HL-60/S4 treated with phorbol 12-myristate 13-acetate at 8.2 ng/mL for 4 days and 3 days (cell line): ENCODE results near the gene PARP12.

Source experiments
- in situ Hi-C: fragments of 300-500 bp; cut with MboI; formaldehyde crosslinking; loops from 2 replicates; pipeline ENCODE4 v1.15.0; 2022; ENCODE audit warnings: low sequenced_read_pairs

PARP12 gene

GRCh38 chr7:140035400-140036223 lies 27.1 kb downstream of the PARP12 start:
- in situ Hi-C loops = no loop called here

DNA sequence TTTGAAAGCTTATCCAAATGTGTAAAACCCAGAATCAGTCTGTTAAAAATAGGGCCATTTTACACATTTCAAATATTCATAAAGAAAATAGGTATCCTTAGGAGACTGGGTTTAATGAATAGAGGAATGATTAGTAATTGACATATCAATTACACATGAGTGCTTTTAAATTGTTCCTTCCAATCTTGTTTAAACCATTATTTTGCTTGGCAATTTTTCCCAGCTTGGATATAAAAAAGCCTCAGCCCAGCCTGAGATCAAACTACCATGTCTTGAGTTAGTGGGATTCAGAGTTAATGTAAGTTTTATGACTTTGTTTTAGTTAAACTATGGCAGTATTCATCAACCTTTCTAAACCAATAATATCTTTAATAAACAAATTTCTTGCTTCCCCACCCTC lies 28.3 kb downstream of the PARP12 start:
- in situ Hi-C loops = no loop called here

DNA sequence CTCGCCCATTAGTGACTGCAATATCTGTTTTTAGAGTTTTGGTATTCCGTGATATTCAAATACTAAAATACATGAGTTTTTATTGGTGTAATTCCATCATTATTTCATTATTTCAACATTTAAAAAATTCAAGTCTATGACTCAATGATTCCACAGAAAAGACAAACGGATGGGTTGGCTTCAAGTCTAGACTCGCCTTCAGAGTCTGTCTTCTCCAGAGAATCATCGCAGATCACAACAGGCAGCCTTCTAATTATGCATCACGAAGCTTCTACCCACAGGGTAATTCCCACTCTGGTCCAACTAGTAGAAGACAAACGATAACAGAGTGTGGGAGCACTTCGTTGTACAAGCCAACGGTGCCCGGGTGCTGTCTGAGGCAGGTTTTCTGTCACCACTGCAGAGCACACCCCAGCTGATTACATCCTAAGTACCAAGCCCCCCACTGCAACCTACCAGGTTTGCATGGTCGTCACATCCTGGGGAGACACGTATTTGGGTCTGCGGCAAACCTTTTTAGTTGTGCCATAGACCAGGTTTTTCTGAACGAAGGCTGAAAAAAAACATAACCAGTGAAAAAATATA lies 28.9 kb downstream of the PARP12 start:
- in situ Hi-C loops = no loop called here

DNA sequence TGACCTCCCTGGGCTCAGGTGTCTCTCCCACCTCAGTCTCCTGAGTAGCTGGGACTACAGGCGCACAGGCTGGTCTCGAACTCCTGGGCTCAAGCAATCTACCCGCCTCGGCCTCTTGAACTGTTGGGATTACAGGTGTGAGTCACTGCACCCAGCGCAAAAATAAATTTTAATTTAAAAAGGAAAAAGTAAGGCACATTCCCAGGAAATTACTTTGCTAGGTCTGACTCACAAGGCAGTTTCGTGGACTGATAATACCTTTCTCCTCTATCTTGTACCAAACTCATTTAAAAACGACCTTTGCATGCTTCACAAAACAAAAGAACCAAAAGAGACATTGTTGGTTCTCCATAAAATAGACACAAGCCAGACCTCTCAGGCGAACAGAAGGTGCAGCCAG lies 29.7 kb downstream of the PARP12 start:
- in situ Hi-C loops = no loop called here

- in situ Hi-C loops = no loop called here
These were observed 31.4 kb downstream of the PARP12 start for GRCh38 chr7:140031364-140031763.

DNA sequence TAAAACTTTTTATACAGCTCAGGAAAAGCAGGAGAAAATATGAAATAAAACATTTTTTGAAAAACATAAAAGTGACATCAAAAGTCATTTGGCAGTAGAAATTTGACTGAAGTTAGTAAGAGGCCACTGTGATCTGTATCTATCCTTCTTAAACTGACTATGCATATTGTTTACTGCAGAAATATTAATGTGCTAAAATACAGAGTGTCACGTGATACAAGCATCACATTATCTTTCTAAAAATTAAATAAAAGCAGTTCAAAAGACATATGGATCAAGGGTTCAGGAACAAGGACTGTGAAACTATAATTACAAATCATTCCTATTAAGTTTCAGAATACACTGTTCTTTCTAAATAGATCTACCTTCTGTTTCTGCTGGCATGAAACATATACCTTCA lies 33.7 kb downstream of the PARP12 start:
- in situ Hi-C loops = no loop called here

DNA sequence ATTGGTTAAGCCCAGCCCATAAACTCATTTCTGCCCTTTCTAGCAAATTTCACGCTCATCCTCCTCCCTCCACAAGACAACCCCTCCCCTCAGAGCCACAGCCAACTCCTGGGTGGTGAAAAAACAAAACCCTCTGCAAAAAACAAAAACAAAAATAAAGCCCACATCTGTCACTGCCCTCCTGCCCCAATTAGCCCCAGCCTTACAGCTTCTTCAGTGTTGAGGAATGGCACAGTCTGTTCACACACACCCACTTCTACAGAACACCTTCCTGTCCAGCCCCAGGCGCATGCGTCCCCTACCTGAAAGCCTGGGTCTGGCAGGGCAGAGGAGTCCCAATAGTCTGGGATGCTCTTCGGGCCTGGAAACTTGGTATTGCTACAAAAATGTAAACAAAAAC lies 34.4 kb downstream of the PARP12 start:
- in situ Hi-C loops = no loop called here

DNA sequence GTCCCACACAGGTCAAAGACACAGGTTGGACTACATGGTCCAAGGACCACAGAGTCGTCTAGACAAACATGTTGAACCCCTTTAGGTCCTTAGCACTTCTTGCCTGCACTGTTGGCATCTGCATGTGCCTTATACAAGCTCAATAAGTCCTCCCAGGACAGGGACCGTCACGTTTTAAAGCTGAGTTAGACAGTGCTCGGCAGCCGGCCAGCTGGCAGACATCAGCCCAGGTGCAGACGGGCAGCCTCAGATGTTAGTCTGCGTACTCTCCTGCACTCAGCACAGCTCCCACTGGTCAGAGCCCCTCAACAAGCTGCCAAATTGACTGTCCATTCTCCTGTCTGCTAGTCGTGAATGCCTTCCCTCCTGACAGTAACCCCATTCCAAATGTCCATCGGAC lies 34.9 kb downstream of the PARP12 start:
- in situ Hi-C loops = no loop called here

GRCh38 chr7:140026935-140027334 lies 35.8 kb downstream of the PARP12 start:
- in situ Hi-C loops = no loop called here

DNA sequence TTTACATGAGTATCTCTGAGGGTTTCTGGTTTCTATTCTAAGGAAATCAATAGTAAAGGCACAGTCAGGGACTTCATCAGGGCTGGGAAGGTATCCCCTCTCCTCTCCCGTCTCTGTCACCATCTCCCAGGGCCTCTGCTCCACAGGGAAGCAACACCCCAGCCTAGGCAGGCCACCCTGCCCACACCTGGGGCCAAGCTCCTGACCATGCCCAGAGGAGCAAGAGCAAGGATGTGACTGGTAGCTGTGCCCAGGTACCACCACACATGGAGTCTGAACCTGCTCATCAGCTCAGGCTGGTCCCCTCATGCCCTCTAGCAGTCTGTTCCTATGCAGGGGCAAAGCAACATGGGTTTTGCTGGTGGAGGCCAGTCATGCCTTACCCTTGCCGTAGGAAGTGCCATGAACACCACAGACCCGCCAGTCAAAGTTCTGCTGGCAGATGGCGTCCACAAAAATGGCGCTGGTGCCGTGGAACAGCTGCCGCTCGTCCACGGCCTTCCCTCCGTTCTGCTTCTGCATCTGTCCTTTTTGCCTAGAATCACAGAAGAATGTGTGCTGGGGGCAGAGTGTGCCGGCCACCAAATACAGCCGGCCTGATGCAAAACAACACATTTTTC lies 36.8 kb downstream of the PARP12 start:
- in situ Hi-C loops = no loop called here

DNA sequence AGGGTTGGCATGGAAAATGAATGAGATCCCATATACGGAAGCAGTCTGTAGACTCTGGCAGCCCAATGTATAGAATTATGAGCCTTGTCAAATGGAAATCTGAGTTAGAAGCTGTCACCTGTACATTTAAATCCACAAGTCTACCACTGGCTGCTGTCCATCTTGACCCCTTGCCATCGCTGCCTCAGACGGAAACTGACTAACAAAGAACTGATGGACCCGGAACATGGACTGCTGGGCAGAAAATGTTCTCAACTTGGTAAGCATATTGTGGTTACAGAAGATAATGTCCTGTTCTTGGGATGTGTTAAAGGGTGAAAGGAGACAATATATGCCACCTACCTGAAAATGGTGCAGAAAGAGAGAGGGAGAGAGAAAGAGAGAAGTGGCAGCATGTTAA lies 37.5 kb downstream of the PARP12 start:
- in situ Hi-C loops = no loop called here

DNA sequence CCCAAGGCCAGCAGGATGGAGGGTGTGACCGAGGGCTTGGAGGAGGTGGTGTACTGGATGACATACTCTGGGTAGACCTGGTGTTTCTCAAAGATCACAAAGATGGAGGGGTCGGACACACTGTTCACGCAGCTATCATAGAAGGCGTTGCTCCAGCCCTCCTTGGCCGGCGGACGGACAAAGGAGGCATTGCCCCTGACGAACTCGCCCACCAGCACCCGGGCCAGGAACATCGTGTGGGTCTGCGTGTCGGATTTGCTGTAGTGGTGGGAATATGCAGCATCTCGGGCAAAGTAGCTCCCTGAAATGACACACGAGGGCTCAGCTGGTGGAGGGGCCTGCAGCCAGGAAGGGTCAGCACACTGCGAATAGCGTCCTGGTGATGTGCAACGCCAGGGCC lies 38.2 kb downstream of the PARP12 start:
- in situ Hi-C loops = loop anchor here (25.0 kb wide), 2 partner anchors 313 to 537 kb away; partner anchors contain the start of gene KLRG2

- in situ Hi-C loops = loop anchor here (25.0 kb wide), 2 partner anchors 314 to 536 kb away; partner anchors contain the start of gene KLRG2
These were observed 39.0 kb downstream of the PARP12 start for GRCh38 chr7:140023728-140024127.

DNA sequence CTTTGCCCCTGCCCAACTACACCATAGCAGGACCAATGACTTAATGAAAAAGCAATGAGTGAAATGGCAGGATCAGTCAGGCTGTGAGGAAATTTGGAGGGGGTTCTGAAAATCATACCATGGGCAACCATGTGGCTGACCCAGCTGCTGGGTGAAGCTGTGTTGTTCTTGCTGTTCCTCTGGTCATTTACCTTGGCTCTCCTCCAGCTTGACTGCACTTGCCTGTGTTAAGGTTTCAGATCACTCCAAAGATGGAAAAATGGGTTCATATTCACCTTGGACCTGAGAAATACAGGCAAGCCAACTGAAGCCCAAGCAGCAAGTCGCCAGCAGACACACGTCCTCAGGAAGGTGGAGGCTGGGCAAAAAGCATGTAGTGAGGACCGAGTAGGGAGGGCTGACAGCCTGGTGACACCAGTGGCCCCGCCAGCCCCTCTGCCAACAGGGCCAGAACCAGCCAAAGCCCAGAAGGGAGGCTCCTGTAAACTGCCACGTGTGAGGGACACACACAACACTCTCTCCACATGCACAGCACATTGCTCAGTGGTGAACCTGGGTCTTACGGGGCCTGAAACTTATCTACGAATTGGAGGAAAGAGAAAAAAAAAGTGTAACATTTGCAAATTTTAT lies 40.1 kb downstream of the PARP12 start:
- in situ Hi-C loops = loop anchor here (25.0 kb wide), 2 partner anchors 315 to 535 kb away; partner anchors contain the start of gene KLRG2

- in situ Hi-C loops = loop anchor here (25.0 kb wide), 2 partner anchors 316 to 534 kb away; partner anchors contain the start of gene KLRG2
These were observed 41.1 kb downstream of the PARP12 start for GRCh38 chr7:140021603-140022002.

DNA sequence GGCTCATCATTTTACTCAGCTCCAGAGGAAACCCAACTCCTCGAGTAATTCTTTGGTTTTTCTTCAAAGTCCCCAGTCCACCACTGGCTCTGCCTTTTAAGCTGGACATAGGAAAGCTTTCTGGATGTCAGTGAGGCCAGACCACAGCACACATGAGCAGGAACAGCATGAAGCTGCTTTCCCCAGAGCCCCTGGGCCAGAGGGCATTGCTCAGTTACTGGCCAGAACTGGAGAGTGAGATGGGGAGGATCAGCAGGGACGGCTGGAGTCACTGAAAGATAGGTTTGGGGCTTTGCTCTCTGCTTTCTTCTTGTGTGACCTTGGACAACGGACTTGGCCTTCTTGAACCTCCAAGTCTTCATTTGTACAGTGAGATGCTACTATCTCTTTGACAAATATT lies 43.1 kb downstream of the PARP12 start:
- in situ Hi-C loops = loop anchor here (25.0 kb wide), 2 partner anchors 318 to 532 kb away; partner anchors contain the start of gene KLRG2

- in situ Hi-C loops = loop anchor here (25.0 kb wide), 2 partner anchors 318 to 532 kb away; partner anchors contain the start of gene KLRG2
These were observed 43.6 kb downstream of the PARP12 start for GRCh38 chr7:140019172-140019571.

- in situ Hi-C loops = loop anchor here (25.0 kb wide), 2 partner anchors 319 to 531 kb away; partner anchors contain the start of gene KLRG2
These were observed 44.4 kb downstream of the PARP12 start for GRCh38 chr7:140018125-140019043.

DNA sequence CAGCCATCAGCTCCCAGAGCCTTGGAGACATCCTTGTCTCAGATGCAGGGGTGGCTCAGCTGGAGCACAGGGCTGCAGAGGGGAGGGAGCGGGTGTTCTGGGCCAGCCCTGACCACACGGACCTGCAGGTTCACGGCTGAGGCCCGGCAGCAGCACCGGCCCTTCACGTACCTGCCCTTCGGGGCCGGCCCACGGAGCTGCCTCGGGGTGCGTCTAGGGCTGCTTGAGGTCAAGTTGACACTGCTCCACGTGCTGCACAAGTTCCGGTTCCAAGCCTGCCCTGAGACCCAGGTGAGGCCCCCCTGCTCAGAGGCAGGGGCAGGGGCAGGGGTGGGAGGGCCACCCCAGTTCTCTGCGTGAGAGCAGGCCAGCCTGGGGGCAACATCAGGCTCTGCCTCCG lies 45.2 kb downstream of the PARP12 start:
- in situ Hi-C loops = loop anchor here (25.0 kb wide), 2 partner anchors 320 to 530 kb away; partner anchors contain the start of gene KLRG2

DNA sequence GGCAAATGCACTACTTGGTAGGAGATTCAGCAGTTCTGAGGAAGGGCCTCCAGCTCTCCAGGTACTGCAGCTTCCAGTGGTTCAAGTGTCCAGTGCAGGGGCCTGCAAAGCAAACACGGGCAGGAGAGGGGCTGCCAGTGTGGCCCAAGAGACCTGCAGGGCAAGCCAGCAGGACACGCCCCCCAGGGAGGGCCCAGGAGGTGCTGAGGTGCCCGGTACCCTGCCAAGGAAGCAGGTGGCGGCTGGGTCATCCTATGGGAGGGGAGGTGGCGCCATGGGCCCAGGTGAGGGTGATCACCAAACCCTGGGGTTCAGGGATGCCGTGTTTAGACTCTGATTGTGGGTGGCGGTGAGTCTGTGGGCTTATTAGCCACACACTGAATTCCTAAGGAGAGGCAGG lies 45.7 kb downstream of the PARP12 start:
- in situ Hi-C loops = loop anchor here (25.0 kb wide), 2 partner anchors 320 to 530 kb away; partner anchors contain the start of gene KLRG2
